Right atrium auricular region (tissue), 2 donors: Measurements from ENCODE around the gene KIAA0753. TPM values are rescaled to one million over a fixed set of nuclear protein-coding genes. Genes with fewer than 3 reads are reported as not detected.

Experiments used
- DNase-seq: peaks from one replicate; pipeline ENCODE4 v3.0.0-alpha.2; 2019; ENCODE audit warnings: low spot score
- H3K27ac ChIP-seq, 2 donors: fragments of 200-600 bp; sonication (generic); 1 replicate in 1 of 2; 2 replicates in 1 of 2; pipeline ENCODE4 v1.5.1; 2016 to 2019
- H3K27me3 ChIP-seq, 2 donors: fragments of 200-600 bp; sonication (generic); one replicate each; pipeline versions ENCODE4 v1.5.1 to v1.6.0; 2017 to 2019
- H3K36me3 ChIP-seq: fragments of 200-600 bp; sonication (generic); one replicate; pipeline ENCODE4 v1.5.1; 2016
- H3K4me1 ChIP-seq, 2 donors: fragments of 200-600 bp; sonication (generic); one replicate each; pipeline versions ENCODE4 v1.5.1 to v1.6.0; 2017 to 2019
- H3K4me3 ChIP-seq, 2 donors: fragments of 200-600 bp; sonication (generic); 1 replicate in 1 of 2; 2 replicates in 1 of 2; pipeline ENCODE4 v1.5.1; 2017 to 2019; ENCODE audit warnings: mild to moderate bottlenecking in 1 of 2, moderate library complexity in 1 of 2
- H3K9me3 ChIP-seq, 2 donors: fragments of 200-600 bp; sonication (generic); one replicate each; pipeline ENCODE4 v1.5.1; 2019
- CTCF ChIP-seq, 2 donors: fragments of 200-600 bp; sonication (generic); IDR thresholded peaks; one replicate each; pipeline ENCODE4 v1.5.1; 2019; ENCODE audit warnings: antibody characterized with exemption in 2 of 2
- total RNA-seq, 2 donors: library from RNA; depleted of rRNA; stranded (reverse); fragments of >200 nt; gene quantifications; one replicate each; pipeline ENCODE4 v1.1.0, GENCODE V29; 2016

KIAA0753 gene
- total RNA-seq, 2 donors from 2014 or later = 5.3 to 8.4 TPM

GRCh38 chr17:6580625-6581024, 59.9 kb downstream of the KIAA0753 start:
- Histone ChIP-seq H3K9me3 (peaks cover 0 to 6% of the 10 kb centered on the region in 2 donors), H3K4me1 (peaks cover 0 to 1% of the 10 kb centered on the region in 2 donors), H3K27ac (no peak overlapping the region), H3K27me3 (no peaks in the 10 kb centered on the region), H3K4me3 (no peak overlapping the region), H3K36me3 (peaks cover 27% of the 10 kb centered on the region)
- no peak for TF ChIP-seq CTCF (IDR thresholded peaks at IDR 0.05)
- no peak for DNase-seq

GRCh38 chr17:6578491-6578890, 62.0 kb downstream of the KIAA0753 start:
- no peak for TF ChIP-seq CTCF (IDR thresholded peaks at IDR 0.05)
- Histone ChIP-seq H3K27ac (no peak overlapping the region), H3K9me3 (no peaks in the 10 kb centered on the region), H3K4me1 (peaks cover 0 to 11% of the 10 kb centered on the region in 2 donors), H3K36me3 (peaks cover 13% of the 10 kb centered on the region), H3K4me3 (no peak overlapping the region), H3K27me3 (no peaks in the 10 kb centered on the region)
- no peak for DNase-seq

- Histone ChIP-seq H3K27me3 (no peaks in the 10 kb centered on the region), H3K4me1 (peaks cover 0 to 11% of the 10 kb centered on the region in 2 donors), H3K4me3 (no peak overlapping the region), H3K9me3 (no peaks in the 10 kb centered on the region), H3K27ac (no peak overlapping the region), H3K36me3 (peaks cover 13% of the 10 kb centered on the region)
- no peak for DNase-seq
- no peak for TF ChIP-seq CTCF (IDR thresholded peaks at IDR 0.05)
These were observed 62.7 kb downstream of the KIAA0753 start for GRCh38 chr17:6577686-6578263.

GRCh38 chr17:6576038-6576785, 64.3 kb downstream of the KIAA0753 start:
- no peak for TF ChIP-seq CTCF (IDR thresholded peaks at IDR 0.05)
- no peak overlapping the region for H3K4me3 ChIP-seq
- peaks cover 0 to 11% of the 10 kb centered on the region in 2 donors for H3K4me1 ChIP-seq
- DNase-seq = no peak
- no peaks in the 10 kb centered on the region for H3K9me3 ChIP-seq
- H3K36me3 ChIP-seq = peaks cover 9% of the 10 kb centered on the region
- no peaks in the 10 kb centered on the region for H3K27me3 ChIP-seq
- H3K27ac ChIP-seq = no peak overlapping the region

- Histone ChIP-seq H3K27me3 (no peaks in the 10 kb centered on the region), H3K27ac (no peak overlapping the region), H3K4me3 (no peak overlapping the region), H3K9me3 (no peaks in the 10 kb centered on the region), H3K4me1 (peaks cover 0 to 11% of the 10 kb centered on the region in 2 donors), H3K36me3 (peaks cover 9% of the 10 kb centered on the region)
- no peak for TF ChIP-seq CTCF (IDR thresholded peaks at IDR 0.05)
- no peak for DNase-seq
These were observed 64.9 kb downstream of the KIAA0753 start for GRCh38 chr17:6575596-6575988.
